ENCODE results near the gene LTBP2.

The LTBP2 gene
- total RNA-seq = 0.60 to 1.5 (median 0.60) reads per million in 3 experiments

DNA sequence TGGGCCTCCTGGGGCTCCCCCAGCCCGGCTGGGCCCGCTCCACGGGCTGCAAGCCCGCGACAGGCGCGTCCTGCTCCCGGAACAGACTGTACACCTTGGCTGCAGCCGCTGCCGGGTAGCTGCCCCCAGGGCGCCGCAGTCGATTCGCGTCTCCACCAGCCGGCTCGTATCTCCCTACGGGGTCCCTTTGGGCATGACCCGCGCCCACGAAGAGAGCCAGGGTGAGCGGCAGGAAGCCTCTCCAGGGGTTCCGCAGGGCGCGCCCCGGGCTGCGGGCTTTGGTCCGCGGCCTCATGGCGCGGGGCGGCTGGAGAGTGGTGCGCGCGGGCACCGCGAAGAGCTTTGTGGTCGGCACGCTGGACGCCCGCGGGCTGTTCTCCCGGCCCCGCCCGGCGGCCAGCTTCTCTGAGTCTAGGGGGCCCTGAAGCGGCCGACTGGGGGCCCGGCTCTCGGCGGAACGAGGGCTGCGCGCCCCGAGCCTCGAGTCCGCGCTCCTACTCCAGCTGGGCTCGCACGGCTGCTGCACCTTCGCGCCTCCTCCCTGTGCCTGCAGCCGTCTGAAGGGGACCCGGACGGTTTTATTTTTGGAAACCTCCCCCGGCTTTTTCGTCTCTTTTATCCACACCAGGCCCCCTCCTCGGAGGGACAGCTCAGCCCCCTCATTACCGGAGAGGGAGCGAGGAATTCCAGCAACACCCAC is at the start of gene LTBP2:
TSS of gene LTBP2 (minus strand) at position 588 of the 700 bp plus-strand sequence. CDS start at position 295, 293 bp downstream.
- peak; percentile 15 for DNase-seq

DNA sequence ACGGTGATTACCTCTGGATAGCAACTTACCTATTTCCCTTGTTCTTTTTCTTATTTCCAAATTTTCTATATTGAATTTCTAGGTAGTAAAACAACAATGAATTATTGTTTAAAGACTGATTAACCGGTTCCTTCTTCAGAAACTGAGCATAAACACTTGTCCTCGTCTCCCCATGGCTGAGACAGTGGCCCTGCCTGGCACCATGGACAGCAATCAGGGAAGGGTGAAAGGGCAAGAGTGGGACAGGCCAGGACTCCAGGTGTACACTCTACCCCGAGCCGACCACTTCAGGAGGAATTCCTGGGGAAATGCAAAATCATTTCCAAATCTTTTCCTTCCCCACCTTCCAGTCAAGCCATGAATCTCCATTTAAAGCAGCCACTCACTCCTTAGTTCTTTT is 48.8 kb upstream of the LTBP2 start:
- DNase-seq = no peak

DNA sequence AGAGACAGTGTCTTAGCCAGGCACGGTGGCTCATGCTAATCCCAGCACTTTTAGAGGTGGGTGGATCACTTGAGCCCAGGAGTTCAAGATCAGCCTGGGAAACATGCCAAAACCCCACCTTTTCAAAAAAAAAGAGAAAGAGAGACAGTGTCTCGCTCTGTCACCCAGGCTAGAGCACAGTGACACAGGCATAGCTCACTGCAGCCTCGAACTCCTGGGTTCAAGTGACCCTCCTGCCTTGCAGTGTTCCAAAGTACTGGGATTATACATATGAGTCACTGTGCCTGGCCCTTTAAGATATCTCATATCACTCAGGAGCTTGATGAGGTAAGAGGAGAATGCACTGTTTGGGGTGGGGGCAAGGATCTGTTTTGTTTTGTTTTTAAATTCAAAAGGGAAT is 48.1 kb upstream of the LTBP2 start:
- no peak for DNase-seq

DNA sequence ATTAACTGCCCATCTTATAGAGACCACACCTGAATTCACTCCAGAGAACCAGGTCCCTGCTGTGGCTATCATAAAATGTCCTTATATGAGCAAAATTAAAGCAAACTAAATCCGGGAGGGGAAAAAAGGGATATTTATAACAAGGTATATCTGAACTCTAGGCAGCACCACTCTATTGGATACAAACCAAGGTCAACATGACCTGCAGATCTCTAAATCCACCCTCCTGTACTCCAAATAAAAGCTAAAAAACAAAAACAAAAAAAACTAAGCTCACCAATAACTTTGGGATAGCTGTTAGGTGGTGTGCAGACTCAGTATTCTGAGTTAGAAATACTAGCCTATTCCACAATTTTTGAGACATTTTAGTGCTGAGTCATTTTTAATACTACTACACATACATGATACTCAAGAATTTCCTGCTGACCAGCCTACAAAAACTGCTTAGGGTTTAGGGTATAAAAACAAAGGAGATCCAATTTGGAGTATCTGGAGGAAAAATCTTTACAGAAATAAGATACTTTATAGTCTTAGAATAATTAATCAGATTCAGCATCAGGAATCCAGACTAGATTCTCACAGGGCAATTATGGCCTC is 46.6 kb upstream of the LTBP2 start:
- no peak for DNase-seq

DNA sequence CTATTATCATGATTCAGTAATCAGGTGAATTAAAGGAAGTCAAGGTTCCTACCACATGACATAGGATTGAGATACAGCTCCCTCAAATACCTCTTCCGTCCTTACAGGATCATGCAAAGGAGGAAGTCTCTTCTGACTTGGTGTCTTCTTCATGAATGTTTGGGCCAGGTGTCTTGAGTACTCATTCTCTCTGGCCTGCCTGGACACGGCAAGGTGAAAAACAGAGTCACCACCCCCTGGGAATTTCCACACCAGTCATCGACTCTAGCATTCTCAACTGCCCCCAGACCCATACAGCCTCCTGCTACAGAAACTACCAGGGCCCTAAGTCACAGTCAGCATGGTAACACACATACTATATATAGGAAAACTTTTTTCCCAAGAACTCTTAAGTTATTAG is 44.9 kb upstream of the LTBP2 start:
- no peak for DNase-seq

DNA sequence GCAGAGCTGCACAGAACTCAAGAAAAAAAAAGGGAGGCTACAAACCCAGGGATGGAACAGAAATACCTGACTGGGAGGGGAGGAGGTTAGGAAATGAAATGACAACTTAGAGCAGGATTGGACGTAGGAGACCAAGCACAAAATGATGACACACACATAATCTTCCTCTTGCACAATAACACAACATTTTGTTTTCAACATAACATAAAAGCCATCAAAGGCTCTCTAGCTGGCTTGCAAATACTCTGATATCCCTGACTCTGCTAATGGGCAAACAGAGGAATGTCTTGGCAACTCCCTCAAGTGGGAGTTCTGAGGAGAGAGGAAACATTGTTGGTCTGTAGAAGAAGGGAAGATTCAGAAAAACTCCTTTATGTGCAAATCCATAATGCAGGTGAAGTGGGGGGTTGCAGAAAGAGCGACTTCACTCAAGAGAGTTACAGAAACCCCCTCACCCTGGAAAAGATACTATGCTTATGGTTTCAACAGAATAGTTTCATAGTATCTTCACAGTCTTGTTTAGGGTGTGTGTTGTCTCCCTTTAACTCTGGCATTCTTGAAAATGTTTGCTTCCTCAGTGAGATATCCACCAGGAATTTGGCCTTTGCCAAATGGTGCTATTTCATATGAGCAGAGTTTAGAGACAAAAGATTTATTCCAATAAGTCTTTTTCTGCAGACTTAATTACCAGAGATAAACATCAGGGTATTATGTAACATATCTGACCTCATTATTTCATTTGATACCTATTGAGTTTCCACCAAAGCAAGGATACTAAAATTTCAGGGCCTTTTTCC is 43.8 kb upstream of the LTBP2 start:
- DNase-seq = no peak

DNA sequence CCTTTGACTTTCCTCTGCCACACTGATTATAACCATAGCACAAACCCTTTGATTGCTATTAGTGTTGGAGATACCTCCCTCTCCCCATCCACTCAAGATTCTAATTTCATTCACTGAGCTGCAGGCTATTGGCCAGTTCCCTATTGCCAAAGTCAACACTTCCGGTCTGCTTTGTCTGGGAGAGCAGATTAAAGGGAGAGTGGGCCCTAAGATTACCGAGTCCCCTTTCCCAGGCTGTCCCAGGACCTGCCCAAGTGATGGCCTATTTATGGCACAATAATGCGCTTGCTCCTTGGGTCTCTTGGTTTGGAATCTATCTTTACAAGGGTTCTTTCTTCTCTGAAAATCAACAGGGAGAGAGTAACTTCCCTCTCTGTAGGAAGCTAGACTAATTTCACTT is 42.9 kb upstream of the LTBP2 start:
- no peak for DNase-seq

DNA sequence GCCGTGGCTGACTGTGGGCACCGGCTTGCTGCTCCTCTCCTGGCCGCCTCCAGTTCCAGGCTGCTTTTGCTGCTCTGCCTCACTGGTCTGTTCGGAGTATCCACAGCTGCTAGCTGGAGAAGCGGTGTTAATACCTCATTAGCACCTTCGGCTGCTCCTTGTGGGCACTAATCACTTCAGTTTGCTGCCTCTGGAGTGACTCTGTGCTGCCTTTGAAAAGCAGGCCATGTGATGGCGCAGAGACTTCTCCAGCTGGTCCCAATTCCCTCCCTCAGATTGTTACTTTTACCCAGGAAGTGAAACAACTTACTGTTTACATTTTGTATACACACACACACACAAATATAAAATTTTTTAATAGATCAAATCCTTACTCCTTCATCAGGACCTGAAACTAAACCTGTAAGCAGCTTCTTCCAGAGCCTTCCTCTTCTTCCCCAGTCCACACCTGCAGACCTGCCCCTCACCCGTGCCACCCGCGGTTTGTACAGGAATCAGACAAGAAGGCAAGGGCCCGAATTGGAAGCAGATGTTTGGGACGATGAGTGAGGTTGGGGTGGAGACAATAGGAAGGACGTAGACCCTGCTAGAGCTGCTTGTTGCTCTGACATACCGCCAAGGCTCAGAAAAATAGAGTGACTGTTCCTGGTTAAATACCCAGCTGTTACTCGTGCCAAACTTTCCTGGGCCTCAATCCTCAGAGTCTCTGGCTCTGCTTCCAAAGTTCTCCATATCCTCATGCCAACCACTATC is 41.5 kb upstream of the LTBP2 start:
- no peak for DNase-seq

DNA sequence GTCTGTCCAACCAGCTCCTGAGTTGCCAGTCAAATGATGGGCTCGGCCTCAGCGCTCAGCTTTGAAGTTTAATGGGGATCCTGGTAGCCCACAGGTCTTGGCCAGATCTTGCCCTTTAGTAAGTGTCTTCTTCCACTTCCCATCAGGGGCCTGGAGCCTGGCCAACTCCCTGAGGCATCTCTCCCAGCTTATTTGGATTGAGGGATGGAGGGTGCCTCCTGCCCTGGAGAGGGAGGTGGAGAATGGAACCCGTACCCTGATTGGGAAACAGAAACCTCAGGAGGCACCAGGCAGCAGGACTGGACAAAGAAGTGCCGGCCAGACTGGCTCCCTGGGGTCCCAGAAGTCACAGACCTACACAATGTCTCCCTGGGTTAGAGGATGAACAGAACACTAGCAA is 40.5 kb upstream of the LTBP2 start:
- no peak for DNase-seq

DNA sequence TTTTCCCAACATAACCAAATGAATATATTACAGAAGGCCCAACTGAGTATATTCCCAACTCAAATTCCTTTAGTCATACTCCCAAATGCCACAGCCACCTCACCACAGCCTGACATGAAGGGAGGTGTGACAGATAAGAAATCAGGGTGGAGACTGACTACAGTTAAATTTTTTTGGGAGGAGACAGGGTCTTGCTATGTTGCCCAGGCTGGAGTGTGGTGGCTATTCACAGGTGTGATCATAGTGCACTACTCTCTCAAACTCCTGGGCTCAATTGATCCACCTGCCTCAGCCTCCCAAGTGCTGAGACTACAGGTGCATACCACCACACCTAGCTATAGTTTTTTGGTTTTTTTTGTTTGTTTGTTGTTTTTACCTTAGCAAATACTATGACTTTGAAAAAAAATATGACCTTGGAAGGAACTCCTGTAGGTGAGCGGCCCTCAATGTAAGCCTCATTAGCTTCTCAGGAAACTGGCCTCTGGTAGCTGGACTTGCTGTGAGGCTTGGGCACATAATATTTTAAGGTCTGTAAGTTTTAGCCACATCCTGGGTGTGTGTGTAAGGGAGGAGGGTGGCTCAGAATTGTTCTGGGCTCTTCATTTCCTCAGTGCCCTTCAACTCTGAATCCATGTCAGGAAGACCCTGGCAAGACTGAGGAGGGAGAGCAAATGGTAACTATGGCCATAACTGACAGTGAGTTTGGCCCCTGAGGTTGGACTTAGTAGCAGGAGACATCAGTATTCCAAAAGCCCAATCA is 39.1 kb upstream of the LTBP2 start:
- no peak for DNase-seq

DNA sequence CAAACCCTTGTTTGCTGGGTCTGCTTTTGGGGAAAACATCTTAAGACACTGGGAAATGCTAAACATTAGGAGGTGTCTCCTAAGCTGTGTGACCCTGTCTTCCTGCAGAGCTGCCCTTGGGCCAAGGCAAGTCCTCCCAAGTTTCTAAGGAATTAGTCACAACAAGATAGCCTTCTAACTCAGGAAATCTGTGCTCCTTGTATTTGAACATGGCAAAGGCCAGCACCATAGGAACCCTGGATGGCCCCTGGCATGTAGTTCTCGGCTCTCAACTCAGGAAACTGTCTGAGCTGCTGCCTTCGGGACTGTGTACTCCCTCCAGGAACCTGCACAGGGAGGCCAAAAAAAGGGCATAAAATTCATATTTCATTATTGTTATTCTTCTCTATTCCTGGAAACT is 37.6 kb upstream of the LTBP2 start:
- no peak for DNase-seq

DNA sequence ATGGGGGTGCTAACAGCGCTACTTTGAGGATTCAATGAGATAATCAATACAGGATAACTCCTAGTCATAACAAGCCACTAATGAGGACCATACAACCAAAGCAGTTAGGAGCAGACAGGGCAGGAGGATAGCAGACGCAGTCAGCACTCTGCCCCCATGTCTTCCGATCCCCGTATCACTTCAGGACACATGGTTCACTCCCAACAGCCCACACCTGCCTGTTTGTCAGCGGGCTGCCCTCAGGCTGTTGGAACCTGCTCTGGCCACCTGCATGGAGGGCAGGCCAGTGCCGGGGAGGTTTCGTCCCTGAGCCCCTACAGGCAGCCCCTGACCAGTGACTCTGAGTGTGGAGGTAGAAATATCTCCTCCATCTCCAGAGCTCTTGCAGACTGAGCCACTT is 37.1 kb upstream of the LTBP2 start:
- no peak for DNase-seq

DNA sequence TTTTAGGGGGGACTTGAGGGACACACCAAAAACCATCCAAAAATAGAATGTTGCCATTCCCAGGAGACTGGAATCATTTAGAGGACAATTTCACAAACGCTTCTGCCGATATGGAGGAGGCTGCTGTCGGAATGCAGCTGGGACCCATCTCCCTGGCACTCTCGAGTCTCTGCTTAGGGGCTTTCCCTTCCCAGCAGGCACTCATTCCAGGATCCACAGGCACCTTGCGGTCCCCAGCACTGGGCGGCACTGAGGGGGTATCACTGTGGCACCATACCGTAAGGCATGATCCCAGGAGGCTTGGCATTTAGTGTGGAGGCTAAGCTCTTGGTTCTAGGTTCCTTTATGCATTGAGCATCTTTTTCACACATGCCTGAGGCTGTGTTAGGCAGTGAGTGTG is 36.6 kb upstream of the LTBP2 start:
- DNase-seq = no peak

DNA sequence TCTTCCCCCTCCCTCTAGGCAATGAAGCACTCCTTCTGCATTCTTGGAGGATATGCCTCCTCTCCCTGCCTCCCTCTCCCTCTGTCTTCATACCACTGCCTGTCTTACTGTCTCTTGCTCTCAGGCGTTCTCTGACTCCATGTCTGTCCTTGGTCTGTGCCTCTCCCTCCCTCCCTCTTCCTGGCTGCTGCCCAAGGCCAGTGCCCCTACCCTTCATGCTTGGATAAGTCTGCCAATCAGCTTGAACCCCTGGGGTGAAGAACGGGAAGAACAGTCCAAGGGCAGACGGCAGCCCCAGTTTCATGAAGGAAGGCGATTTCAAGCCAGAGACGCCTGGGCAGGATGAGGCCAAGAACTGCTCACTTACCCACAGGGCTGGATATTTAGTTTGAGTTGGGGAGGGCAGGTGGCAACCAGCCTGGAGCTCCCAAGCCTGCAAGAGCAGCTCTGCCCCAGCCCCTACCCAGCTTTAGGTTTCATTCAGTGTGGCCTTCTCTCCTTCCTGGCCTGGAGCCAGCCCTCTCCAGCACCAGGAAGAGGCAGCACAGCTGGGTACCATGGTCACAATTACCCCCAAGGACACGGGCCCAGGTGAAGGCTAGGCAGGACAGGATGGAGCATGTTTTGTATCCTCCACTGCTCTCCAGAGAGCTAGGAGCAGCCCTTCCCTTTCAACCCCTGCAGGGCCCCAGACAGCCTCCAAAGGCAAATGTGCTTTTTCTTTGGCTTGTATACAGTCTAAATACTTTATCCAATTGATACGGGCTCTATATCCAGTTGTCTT is 35.8 kb upstream of the LTBP2 start:
- DNase-seq = no peak

DNA sequence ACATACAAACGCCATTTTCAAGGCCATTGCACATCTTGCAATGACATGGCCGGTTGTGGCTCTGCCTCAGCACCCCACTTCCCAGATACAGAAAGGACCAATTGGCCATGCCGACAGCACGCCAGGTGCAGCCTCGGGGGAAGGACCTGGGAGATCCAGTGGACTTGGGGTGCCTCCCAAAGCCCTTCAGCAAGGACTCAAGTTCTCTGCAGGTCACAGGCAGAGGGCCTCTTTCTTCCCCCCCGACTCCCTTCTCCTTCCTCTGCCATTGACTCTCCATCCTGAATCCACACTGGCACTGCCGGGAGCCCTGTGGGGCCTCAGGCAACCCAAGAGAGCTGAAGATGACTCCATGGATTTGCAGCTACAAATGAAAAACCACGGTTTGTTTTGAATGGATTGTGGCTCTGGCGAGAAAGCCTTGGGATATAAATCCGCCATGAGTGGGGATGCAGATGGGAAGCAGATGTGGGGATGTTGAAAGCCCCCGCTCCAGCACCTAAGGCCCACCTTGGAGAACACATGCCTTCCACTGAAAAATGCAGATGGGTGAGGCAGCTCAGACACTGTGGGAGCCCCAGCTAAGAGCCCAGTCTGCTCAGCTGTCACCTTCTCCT is 35.1 kb upstream of the LTBP2 start:
- no peak for DNase-seq

DNA sequence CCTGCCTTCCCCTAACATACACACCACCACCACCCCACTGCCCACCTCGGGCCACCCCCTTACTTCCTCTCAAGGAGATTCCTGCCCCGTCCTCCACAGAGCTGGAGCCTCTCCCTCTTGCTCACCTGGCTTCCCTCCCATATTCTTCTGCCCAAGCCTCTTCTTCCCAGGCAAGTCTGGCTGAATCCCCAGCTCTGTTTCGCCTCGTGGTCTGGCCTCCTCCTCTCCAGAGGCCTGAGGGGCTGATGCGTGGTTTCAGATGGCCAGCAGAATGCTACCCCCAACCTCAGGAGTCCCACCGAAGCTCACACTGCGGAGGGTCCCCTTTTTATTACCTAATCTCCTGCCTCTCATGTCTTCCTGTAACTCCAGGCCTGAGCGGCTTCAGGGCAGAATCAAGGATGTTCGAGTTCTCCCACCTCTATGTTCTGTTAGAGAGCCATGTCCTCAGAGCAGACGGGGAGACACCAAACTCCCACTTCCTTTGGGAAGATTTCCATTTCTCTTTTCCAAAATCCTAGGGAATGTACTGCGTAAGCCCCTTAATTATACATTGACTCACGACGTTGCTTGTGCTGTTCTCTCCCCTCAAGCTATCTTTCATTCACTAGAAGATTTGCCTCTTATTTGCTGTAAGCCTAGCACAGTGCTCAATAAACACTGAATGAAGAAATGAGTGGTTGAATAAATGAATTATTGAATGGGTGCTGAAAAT is 33.9 kb upstream of the LTBP2 start:
- no peak for DNase-seq

DNA sequence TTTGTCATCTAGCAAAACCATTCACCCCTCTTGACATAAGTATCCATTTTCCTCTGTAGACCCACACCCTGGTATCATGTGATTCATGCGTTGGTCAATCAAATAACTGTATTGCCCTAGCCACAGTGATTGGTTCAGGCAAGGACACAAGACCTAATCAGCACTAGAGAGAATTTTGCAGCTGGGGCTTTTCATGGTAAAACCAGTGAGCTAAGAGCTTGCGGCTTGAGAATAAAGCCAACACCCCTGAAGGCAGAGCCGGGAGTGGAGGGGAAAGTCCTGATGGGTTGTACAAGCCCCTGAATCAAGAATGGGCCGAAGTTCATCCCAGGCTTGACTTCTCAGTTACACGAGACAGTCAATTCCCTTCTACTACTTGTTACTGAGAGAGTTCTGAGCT is 33.2 kb upstream of the LTBP2 start:
- DNase-seq = no peak

DNA sequence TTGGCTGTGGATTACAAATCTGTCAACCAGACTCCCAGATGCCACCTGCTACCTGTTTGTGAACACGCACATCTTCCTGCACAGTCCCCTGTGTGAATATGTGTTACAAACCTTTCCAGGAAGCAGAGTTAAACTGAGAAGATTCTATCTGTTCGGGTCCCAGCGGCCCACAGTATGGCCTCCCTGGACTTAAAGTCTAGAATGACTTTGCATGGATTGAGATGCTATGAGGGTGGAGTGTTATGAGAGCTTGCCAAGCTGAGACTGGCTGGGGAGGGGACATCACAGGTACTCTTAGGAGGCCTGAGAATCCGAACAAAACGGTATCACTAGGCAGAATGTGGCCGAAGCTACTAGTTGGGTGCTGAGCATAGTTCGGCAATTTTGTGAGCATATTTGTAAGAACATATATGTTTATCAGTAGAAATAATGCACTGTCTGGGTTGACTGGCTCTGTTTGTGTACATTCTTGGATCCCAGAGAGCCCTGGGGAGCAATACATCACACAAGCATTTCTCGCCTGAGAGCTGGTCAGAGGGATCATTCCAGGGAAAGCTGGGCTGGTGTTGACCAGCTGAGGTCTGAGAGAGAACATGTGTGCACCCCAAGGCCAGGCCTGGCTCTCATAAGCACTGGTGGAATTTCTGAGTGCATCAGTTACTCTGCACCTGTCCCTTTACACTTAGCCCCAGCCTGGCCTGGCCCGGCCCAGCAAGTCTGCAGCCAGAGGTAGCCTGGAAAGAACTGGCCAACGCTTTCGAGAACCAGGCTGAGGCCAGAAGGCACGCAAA is 29.8 kb upstream of the LTBP2 start:
- DNase-seq = no peak

DNA sequence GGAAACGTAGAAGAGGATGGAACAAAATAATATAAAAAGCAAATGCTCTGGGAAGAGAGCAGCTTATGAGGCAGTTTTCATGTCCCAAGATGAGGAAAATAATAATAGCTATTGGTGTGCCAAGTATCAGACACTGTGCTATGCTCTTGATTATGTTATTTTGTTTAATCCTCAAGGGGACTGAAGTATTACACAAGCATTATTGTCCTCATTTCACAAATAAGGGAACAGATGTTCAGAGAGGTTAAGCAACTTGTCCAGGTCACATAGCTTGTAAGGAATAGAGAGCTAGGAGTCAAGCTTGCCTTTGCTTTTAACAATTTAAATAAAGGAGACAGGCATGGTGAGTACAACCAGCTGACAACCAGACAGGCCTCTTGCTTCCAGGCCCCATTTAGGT is 26.9 kb upstream of the LTBP2 start:
- no peak for DNase-seq

DNA sequence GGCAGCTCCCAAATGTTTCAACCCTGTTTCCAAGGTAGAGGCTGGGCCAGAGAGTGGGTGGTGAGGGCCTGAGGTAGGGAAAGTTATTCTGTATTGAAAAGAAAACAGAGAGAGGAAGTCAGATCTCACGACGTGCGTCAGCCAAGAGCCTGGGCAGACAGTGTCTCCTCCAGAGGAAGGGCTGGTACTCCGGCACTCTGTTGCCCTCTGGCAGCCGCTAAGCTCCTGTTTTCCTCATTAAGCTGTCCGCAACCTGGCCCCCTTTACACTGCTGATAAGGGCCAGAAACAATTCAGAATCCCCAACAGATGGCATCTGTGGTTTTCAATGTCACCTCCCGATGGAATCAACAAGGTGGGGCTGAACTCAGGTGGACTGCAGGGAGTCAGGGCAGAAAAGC is 26.0 kb upstream of the LTBP2 start:
- DNase-seq = no peak

Measured in central memory CD4-positive, alpha-beta T cell (primary cell).